Cardiac fibroblast (primary cell): ENCODE measurements around the gene PVALB.
A peak's percentile ranks its signal among the peaks of the same experiment; 100 is the strongest.

Source experiments
- DNase-seq, 2 donors: peaks; one replicate each; pipeline versions ENCODE4 v3.0.0 to v3.0.0-alpha.2; 2010; ENCODE audit warnings: low read depth in 2 of 2
- H3K4me3 ChIP-seq, 2 donors: replicated peaks in 1 of 2; 1 replicate in 1 of 2; 2 replicates in 1 of 2; pipeline ENCODE4 v1.5.1; 2011; ENCODE audit warnings: low read depth in 2 of 2, low read length in 2 of 2, mild to moderate bottlenecking in 2 of 2, moderate library complexity in 1 of 2
- TF ChIP-seq, protein P1 (sequence below): IDR thresholded peaks from one replicate; pipeline ENCODE4 v1.5.1; 2011; ENCODE audit warnings: low read depth, mild to moderate bottlenecking, low read length, inconsistent platforms

The PVALB gene

DNA sequence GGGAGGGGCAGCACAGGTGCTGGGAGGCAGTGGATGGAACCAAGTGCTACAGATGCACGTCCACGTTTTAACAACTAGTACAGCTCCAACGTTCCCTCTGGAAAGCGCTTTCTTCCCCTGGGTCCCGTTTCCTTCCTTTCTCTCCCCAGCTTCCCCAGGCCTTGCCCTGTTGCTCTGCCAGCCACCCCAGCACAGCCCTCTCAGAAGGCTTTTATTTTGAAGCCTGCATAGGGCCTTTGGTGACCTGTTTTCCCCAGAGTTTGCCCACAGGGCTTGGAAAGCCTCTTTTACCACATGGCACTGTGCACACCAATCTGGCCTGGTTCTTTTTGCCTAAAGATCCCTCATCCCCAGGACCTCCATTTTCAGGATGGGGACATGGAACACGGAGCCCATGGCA, 30.1 kb upstream of the PVALB start:
- no peak for DNase-seq
- TF ChIP-seq, protein P1, sequence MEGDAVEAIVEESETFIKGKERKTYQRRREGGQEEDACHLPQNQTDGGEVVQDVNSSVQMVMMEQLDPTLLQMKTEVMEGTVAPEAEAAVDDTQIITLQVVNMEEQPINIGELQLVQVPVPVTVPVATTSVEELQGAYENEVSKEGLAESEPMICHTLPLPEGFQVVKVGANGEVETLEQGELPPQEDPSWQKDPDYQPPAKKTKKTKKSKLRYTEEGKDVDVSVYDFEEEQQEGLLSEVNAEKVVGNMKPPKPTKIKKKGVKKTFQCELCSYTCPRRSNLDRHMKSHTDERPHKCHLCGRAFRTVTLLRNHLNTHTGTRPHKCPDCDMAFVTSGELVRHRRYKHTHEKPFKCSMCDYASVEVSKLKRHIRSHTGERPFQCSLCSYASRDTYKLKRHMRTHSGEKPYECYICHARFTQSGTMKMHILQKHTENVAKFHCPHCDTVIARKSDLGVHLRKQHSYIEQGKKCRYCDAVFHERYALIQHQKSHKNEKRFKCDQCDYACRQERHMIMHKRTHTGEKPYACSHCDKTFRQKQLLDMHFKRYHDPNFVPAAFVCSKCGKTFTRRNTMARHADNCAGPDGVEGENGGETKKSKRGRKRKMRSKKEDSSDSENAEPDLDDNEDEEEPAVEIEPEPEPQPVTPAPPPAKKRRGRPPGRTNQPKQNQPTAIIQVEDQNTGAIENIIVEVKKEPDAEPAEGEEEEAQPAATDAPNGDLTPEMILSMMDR: no peak
- no peak overlapping the region for H3K4me3 ChIP-seq

- TF ChIP-seq, protein P1: no peak
- H3K4me3 ChIP-seq: no peak overlapping the region
- no peak for DNase-seq
Measured at GRCh38 chr22:36846271-36846670, 29.4 kb upstream of the PVALB start.

- TF ChIP-seq, protein P1: no peak
- H3K4me3 ChIP-seq: no peak overlapping the region
- no peak for DNase-seq
Measured at GRCh38 chr22:36840106-36840505, 23.3 kb upstream of the PVALB start.

GRCh38 chr22:36839356-36840073, 22.7 kb upstream of the PVALB start:
- TF ChIP-seq, protein P1: no peak
- peak; percentile 10 to 58 for DNase-seq

GRCh38 chr22:36838119-36839030, 21.5 kb upstream of the PVALB start:
- TF ChIP-seq, protein P1: no peak
- no peak overlapping the region for H3K4me3 ChIP-seq
- DNase-seq: no peak

More at GRCh38 chr22:36839356-36840073, 22.7 kb upstream of the PVALB start:
- H3K4me3 ChIP-seq: no peak overlapping the region

DNA sequence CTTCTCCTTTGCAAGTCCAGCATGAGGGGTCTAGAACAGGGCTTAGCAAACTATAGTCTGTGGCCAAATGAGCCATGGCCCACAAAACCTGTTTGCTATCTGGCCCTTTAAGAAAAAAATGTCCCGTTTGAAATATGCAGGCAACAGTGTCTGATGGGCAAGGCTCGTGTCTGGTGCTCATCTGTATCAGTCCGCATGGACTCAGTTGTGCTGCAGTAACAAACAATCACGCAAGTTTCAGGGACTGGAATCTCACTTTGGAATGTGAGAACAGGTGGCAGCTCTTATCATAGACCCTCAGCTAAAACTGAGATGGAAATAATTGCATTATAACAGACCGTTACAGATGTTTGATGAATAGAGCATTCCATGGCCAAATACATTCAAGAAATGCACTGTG, 19.1 kb upstream of the PVALB start:
- TF ChIP-seq, protein P1: no peak
- H3K4me3 ChIP-seq: no peak overlapping the region
- DNase-seq: no peak
